Gastroesophageal sphincter (tissue), 4 donors: Measurements from ENCODE around the gene DECR2. TPM values are rescaled to one million over a fixed set of nuclear protein-coding genes. Genes with fewer than 3 reads are reported as not detected.
A peak's percentile ranks its signal among the peaks of the same experiment; 100 is the strongest.

Experiments
- ATAC-seq: fragments of 150-250 bp; one replicate; pipeline ENCODE4 v1.9.1; 2016; ENCODE audit warnings: mild to moderate bottlenecking, moderate library complexity
- H3K27ac ChIP-seq, 4 donors: fragments of 200-600 bp; sonication (generic) in 3 of 4; 1 replicate in 3 of 4; 2 replicates in 1 of 4; pipeline ENCODE4 v1.5.1; 2016 to 2019
- H3K27me3 ChIP-seq: fragments of 200-600 bp; sonication (generic); one replicate; pipeline ENCODE4 v1.5.1; 2019
- H3K36me3 ChIP-seq, 2 donors: fragments of 200-600 bp; sonication (generic); one replicate each; pipeline ENCODE4 v1.5.1; 2019; ENCODE audit warnings: control low read depth in 1 of 2
- H3K4me1 ChIP-seq, 3 donors: fragments of 200-600 bp; sonication (generic); 1 replicate in 2 of 3; 2 replicates in 1 of 3; pipeline ENCODE4 v1.5.1; 2016 to 2019; ENCODE audit warnings: control low read depth in 2 of 3
- H3K4me3 ChIP-seq, 2 donors: fragments of 200-600 bp; sonication (generic); one replicate each; pipeline ENCODE4 v1.5.1; 2019; ENCODE audit warnings: mild to moderate bottlenecking in 1 of 2, moderate library complexity in 1 of 2
- H3K9me3 ChIP-seq, 3 donors: fragments of 200-600 bp; sonication (generic); one replicate each; pipeline ENCODE4 v1.5.1; 2017 to 2019; ENCODE audit warnings: control low read depth in 2 of 3
- CTCF ChIP-seq, 4 experiments: fragments of 200-600 bp in 2 of 4; fragments of 450-650 bp in 2 of 4; sonication (generic) in 1 of 4; IDR thresholded peaks; one replicate each; pipeline ENCODE4 v1.5.1; 2017 to 2019; ENCODE audit warnings: antibody characterized with exemption in 4 of 4, mild to moderate bottlenecking in 2 of 4, moderate library complexity in 2 of 4
- EP300 ChIP-seq: sonication (generic); formaldehyde crosslinking; IDR thresholded peaks from one replicate; pipeline ENCODE4 v1.6.1; 2017; ENCODE audit warnings: antibody characterized with exemption, mild to moderate bottlenecking
- POLR2A ChIP-seq, 2 donors: fragments of 450-650 bp; IDR thresholded peaks; one replicate each; pipeline ENCODE4 v1.6.1; 2017; ENCODE audit warnings: antibody characterized with exemption in 2 of 2, mild to moderate bottlenecking in 2 of 2, moderate library complexity in 1 of 2
- POLR2AphosphoS5 ChIP-seq: sonication (generic); formaldehyde crosslinking; IDR thresholded peaks from one replicate; pipeline ENCODE4 v1.6.1; 2017; ENCODE audit warnings: antibody characterized with exemption
- WGBS, 2 donors: methylation state at CpG; one replicate each; pipeline ENCODE4 v1.1.5; 2018; ENCODE audit warnings: low coverage in 1 of 2; 5-methylcytosine and 5-hydroxymethylcytosine counted together
- total RNA-seq, 4 donors: library from RNA; depleted of rRNA; stranded (reverse); fragments of >200 nt; gene quantifications; one replicate each; pipeline ENCODE4 v1.1.0, GENCODE V29; 2016

Gene DECR2
- total RNA-seq, 4 donors from 2014 or later, result 11.7 to 25.4 (median 19.9) TPM

- no CpG with 5 or more reads among the region's 77 CpGs for WGBS, 2 donors
- Histone ChIP-seq H3K4me3 (peak within 1 kb of the TSS; percentile 80 to 87), H3K27me3 (no peaks in the 10 kb centered on the region), H3K27ac (peak within 1 kb of the TSS; percentile 81 to 98 (median 92)), H3K9me3 (no peaks in the 10 kb centered on the region), H3K36me3 (peaks cover 0 to 8% of the 10 kb centered on the region in 2 donors), H3K4me1 (peaks cover 0 to 62% (median 19%) of the 10 kb centered on the region in 3 donors)
- peak; percentile 84 for ATAC-seq
- TF ChIP-seq POLR2AphosphoS5, result peak; percentile 76
- TF ChIP-seq POLR2A (IDR thresholded peaks at IDR 0.05), result peak; percentile 69 to 79
- TF ChIP-seq CTCF (IDR thresholded peaks at IDR 0.05), result peak in 2 of 4 experiments; percentile 21 to 54
- peak; percentile 47 for TF ChIP-seq EP300
Observed at GRCh38 chr16:425082-425718, 23.5 kb downstream of the DECR2 start, which contains the start of gene RAB11FIP3. TSS of gene RAB11FIP3 (plus strand) at chr16:425649. CDS start at chr16:426007, 358 bp downstream.

- Histone ChIP-seq H3K9me3 (no peaks in the 10 kb centered on the region), H3K27me3 (no peaks in the 10 kb centered on the region), H3K36me3 (peaks cover 0 to 13% of the 10 kb centered on the region in 2 donors), H3K4me3 (peak overlapping the region; percentile 80 to 87), H3K27ac (peak overlapping the region; percentile 81 to 98 (median 92)), H3K4me1 (peaks cover 0 to 64% (median 19%) of the 10 kb centered on the region in 3 donors)
- TF ChIP-seq EP300 (no peak), CTCF (IDR thresholded peaks at IDR 0.05) (no peak), POLR2A (IDR thresholded peaks at IDR 0.05) (no peak), POLR2AphosphoS5 (no peak)
- WGBS, 2 donors, result no CpG with 5 or more reads among the region's 63 CpGs
- ATAC-seq, result peak; percentile 49
Observed at GRCh38 chr16:425740-426114, 24.0 kb downstream of the DECR2 start.

- WGBS, 2 donors, result no CpG with 5 or more reads among the region's 97 CpGs
Observed at GRCh38 chr16:426115-426905, 24.6 kb downstream of the DECR2 start.

GRCh38 chr16:426906-427249 lies 25.2 kb downstream of the DECR2 start:
- WGBS, 2 donors, result 0% methylated on average over 1 of the region's 13 CpGs; no CpG with 5 or more reads in 1 of the 2 donors
- Histone ChIP-seq H3K27ac (peak overlapping the region in 3 of 4 donors; percentile 88 to 98 (median 97)), H3K27me3 (no peaks in the 10 kb centered on the region), H3K36me3 (peaks cover 0 to 15% of the 10 kb centered on the region in 2 donors), H3K4me1 (peaks cover 0 to 64% (median 19%) of the 10 kb centered on the region in 3 donors), H3K4me3 (peak overlapping the region; percentile 80 to 87), H3K9me3 (no peaks in the 10 kb centered on the region)
- no peak for ATAC-seq
- TF ChIP-seq EP300, result no peak
- no peak for TF ChIP-seq POLR2AphosphoS5
- TF ChIP-seq CTCF (IDR thresholded peaks at IDR 0.05), result no peak
- no peak for TF ChIP-seq POLR2A (IDR thresholded peaks at IDR 0.05)

More at GRCh38 chr16:426115-426905, 24.6 kb downstream of the DECR2 start:
- TF ChIP-seq POLR2AphosphoS5, result no peak
- no peak for TF ChIP-seq POLR2A (IDR thresholded peaks at IDR 0.05)
- no peak for TF ChIP-seq CTCF (IDR thresholded peaks at IDR 0.05)
- TF ChIP-seq EP300, result no peak
- H3K9me3 ChIP-seq, result no peaks in the 10 kb centered on the region
- peak overlapping the region; percentile 80 to 87 for H3K4me3 ChIP-seq
- peak; percentile 5 for ATAC-seq
- no peaks in the 10 kb centered on the region for H3K27me3 ChIP-seq
- H3K36me3 ChIP-seq, result peaks cover 0 to 15% of the 10 kb centered on the region in 2 donors
- H3K4me1 ChIP-seq, result peaks cover 0 to 64% (median 19%) of the 10 kb centered on the region in 3 donors
- H3K27ac ChIP-seq, result peak overlapping the region in 3 of 4 donors; percentile 88 to 98 (median 97)
